ENCODE measurements around the gene CTIF.

CTIF gene

GRCh38 chr18:48575658-48576456 lies 37.0 kb downstream of the CTIF start:
- no peak for DNase-seq

- DNase-seq = no peak
Observed at GRCh38 chr18:48576457-48576771, 37.6 kb downstream of the CTIF start.

- no peak for DNase-seq
Observed at GRCh38 chr18:48577478-48578190, 38.8 kb downstream of the CTIF start.

- no peak for DNase-seq
Observed at GRCh38 chr18:48578289-48578688, 39.5 kb downstream of the CTIF start.

- no peak for DNase-seq
Observed at GRCh38 chr18:48580066-48580465, 41.2 kb downstream of the CTIF start.

- no peak for DNase-seq
Observed at GRCh38 chr18:48580782-48581181, 42.0 kb downstream of the CTIF start.

GRCh38 chr18:48581206-48581605 lies 42.4 kb downstream of the CTIF start:
- DNase-seq = no peak

GRCh38 chr18:48581941-48582340 lies 43.1 kb downstream of the CTIF start:
- no peak for DNase-seq

GRCh38 chr18:48582946-48583345 lies 44.1 kb downstream of the CTIF start:
- DNase-seq = no peak

- no peak for DNase-seq
Observed at GRCh38 chr18:48583573-48583972, 44.7 kb downstream of the CTIF start.

- no peak for DNase-seq
Observed at GRCh38 chr18:48589797-48590519, 51.1 kb downstream of the CTIF start.

GRCh38 chr18:48590678-48591077 lies 51.8 kb downstream of the CTIF start:
- no peak for DNase-seq

- DNase-seq = no peak
Observed at GRCh38 chr18:48592540-48593171, 53.8 kb downstream of the CTIF start.

- no peak for DNase-seq
Observed at GRCh38 chr18:48594471-48595094, 55.8 kb downstream of the CTIF start.

GRCh38 chr18:48595703-48596218 lies 56.9 kb downstream of the CTIF start:
- DNase-seq = no peak

- no peak for DNase-seq
Observed at GRCh38 chr18:48597110-48597509, 58.3 kb downstream of the CTIF start.

- DNase-seq = no peak
Observed at GRCh38 chr18:48597671-48598070, 58.8 kb downstream of the CTIF start.

GRCh38 chr18:48599391-48599790 lies 60.6 kb downstream of the CTIF start:
- no peak for DNase-seq

GRCh38 chr18:48600046-48600445 lies 61.2 kb downstream of the CTIF start:
- no peak for DNase-seq

- no peak for DNase-seq
Observed at GRCh38 chr18:48600456-48601090, 61.7 kb downstream of the CTIF start.

GRCh38 chr18:48601343-48601742 lies 62.5 kb downstream of the CTIF start:
- DNase-seq = no peak

GRCh38 chr18:48602759-48603390 lies 64.0 kb downstream of the CTIF start:
- DNase-seq = no peak

All from NCI-H187 (cell line).